ENCODE data around the gene TMEM62. TPM values are rescaled to one million over a fixed set of nuclear protein-coding genes. Genes with fewer than 3 reads are reported as not detected.

The TMEM62 gene
- polyA plus RNA-seq, 2 of the 4 experiments (the other 2 are of a cell fraction): 6.9 to 7.8 TPM

- FAIRE-seq (no peak), ATAC-seq (no peak), DNase-seq (ENCODE audit: low read depth in 1 of 2, low spot score in 1 of 2) (peak; percentile 41 to 51)
- CTCF ChIA-PET: interaction anchor here (1.5 kb wide), 1 partner anchor 16 kb away, joined by 6 read pairs; no protein-coding TSS in a partner anchor
- Histone ChIP-seq H3K9me3 (no peaks in the 10 kb centered on the region), H3K4me2 (no peak overlapping the region), H3K4me3 (no peak overlapping the region), H3K4me1 (peaks cover 6% of the 10 kb centered on the region; the same call in 2 of the 3 replicates), H3K27ac (no peak overlapping the region)
- peak; percentile 25 to 49; a peak in 4 of 5 replicates for TF ChIP-seq RAD21 (conservative IDR thresholded peaks at IDR 0.05 in 1 of 2, IDR thresholded peaks at IDR 0.05 in 1 of 2)
- no peak for TF ChIP-seq HEYL (CRISPR knock-in tag; IDR thresholded peaks at IDR 0.05)
- 0 out of 3 replicates have a peak, but pooled peaks have one; percentile 16 for TF ChIP-seq SMC3 (IDR thresholded peaks at IDR 0.05)
- TF ChIP-seq CTCF (IDR thresholded peaks at IDR 0.05): peak; percentile 55
- WGBS (ENCODE audit: missing lambda C conversion rate): 51% methylated on average over 2 of the region's 2 CpGs
- POLR2A ChIA-PET: no interaction called here
Observed at GRCh38 chr15:43187544-43188155, 54.3 kb downstream of the TMEM62 start.

GRCh38 chr15:43189296-43189695 lies 55.9 kb downstream of the TMEM62 start:
- Histone ChIP-seq H3K4me2 (no peak overlapping the region), H3K9me3 (no peaks in the 10 kb centered on the region), H3K27ac (no peak overlapping the region), H3K4me1 (peaks cover 6% of the 10 kb centered on the region; the same call in 2 of the 3 replicates), H3K4me3 (no peak overlapping the region)
- POLR2A ChIA-PET: no interaction called here
- no peak for FAIRE-seq
- ATAC-seq: no peak
- no peak for DNase-seq (ENCODE audit: low read depth in 1 of 2, low spot score in 1 of 2)
- TF ChIP-seq ATOH8 (CRISPR knock-in tag; IDR thresholded peaks at IDR 0.05; ENCODE audit: low read depth) (no peak), FOSB (CRISPR knock-in tag; IDR thresholded peaks at IDR 0.05) (no peak), POLR2AphosphoS2 (conservative IDR thresholded peaks at IDR 0.05; ENCODE audit: low read length) (no peak), HOXA7 (CRISPR knock-in tag; IDR thresholded peaks at IDR 0.05) (no peak), HMGXB4 (CRISPR knock-in tag; IDR thresholded peaks at IDR 0.05; ENCODE audit: borderline replicate concordance) (no peak), SMC3 (IDR thresholded peaks at IDR 0.05) (no peak), TP53 (CRISPR knock-in tag; IDR thresholded peaks at IDR 0.05) (no peak), CBX2 (IDR thresholded peaks at IDR 0.05; ENCODE audit: borderline replicate concordance, low read depth) (no peak), MAX (IDR thresholded peaks at IDR 0.05) (no peak), ELK1 (IDR thresholded peaks at IDR 0.05; ENCODE audit: low read depth, low read length) (no peak), EP300 (IDR thresholded peaks at IDR 0.05) (no peak), ZFP36 (IDR thresholded peaks at IDR 0.05; ENCODE audit: borderline replicate concordance, partially characterized antibody) (no peak), RFX5 (IDR thresholded peaks at IDR 0.05) (no peak), E2F6 (IDR thresholded peaks at IDR 0.05; ENCODE audit: borderline replicate concordance, low read depth) (no peak), ESRRA (IDR thresholded peaks at IDR 0.05; ENCODE audit: borderline replicate concordance, low read length) (no peak), BCL3 (IDR thresholded peaks at IDR 0.05) (no peak), NFE2L2 (conservative IDR thresholded peaks at IDR 0.05; ENCODE audit: low read length) (no peak), FOSL2 (IDR thresholded peaks at IDR 0.05) (no peak), FOSL2 (CRISPR knock-in tag; IDR thresholded peaks at IDR 0.05) (no peak)
- CTCF ChIA-PET: interaction anchor here (1.2 to 1.7 kb wide), 3 partner anchors 16 to 97 kb away, joined by 5 to 19 read pairs (median 10); no protein-coding TSS in a partner anchor
- 78% methylated on average over 2 of the region's 2 CpGs for WGBS (ENCODE audit: missing lambda C conversion rate)
